Amniotic stem cell (primary cell): ENCODE results near the gene INPP5K.
"Not testable (repeated sequence)": the region's sequence is repeated elsewhere in the genome, so short reads cannot be mapped to it uniquely, and the experiment has no call there.

Source experiments
- DNase-seq: peaks from one replicate; lab custom pipeline; 2025; lab: John Stamatoyannopoulos, UW

Gene INPP5K

DNA sequence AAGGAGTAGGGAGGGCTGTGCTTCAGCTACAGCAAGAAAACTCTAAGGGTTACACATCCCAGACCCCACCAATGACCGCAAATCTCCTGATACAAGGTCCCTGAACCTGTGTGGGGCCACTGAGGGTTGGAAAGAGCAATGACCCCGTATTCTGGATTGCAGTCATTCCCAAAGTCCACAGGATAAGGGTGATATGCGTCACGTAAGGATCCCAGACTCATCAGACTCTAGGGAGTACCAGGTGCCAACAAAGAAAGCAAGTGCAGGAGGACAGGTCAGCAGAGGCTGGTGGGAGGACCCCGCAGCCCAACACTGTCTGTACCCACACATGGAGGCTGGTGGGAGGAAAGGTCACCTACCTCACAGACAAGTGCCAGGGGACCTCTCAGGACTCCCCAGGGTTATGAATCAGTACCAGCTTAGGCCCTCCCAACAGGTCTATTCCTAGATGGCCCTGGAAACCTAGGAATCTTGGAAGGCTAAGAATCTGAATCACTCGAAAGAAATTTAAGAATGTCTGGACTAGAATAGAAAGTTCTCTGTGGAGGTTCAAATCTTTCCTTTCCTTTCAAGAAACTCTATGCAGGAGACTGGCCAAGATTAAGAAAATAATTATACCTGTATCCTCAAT, 30.0 kb upstream of the INPP5K start:
- no peak for DNase-seq

DNA sequence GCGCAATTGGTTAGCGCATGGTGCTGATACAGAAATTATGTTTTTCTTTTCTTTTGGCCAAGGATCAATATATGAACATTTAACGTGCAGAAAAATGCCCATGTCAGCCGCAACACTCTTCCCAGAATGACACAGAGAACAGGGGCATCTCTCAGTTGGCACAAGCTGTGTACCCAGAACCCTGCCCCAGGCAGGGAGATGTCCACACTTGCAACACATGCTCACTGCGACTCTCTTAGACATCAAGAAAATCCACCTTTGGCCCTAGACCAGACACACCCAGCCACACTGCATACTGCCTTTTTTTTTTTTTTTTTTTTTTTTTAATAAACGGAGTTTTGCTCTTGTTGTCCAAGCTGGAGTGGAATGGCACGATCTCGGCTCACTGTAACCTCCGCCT, 29.2 kb upstream of the INPP5K start:
- no peak for DNase-seq

DNA sequence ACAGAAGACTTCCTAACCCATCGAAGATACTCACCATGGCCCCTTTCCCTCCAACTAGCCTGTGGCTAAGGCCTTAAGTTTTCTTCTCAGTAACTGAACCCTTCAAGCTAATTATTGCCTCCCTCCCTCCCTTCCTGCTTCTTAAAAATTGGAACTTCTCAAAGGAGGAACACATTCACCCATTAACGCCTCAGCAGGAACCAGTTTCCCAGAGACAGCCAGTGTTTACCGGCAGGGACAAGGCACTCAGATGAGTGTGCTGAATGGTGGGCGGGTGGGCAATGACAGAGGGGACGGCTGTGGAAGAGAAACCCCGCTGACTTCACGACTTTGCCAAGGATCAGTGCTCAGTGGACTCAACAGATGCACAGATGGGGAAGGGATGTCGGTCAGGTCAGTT, 25.9 kb upstream of the INPP5K start:
- DNase-seq: no peak

DNA sequence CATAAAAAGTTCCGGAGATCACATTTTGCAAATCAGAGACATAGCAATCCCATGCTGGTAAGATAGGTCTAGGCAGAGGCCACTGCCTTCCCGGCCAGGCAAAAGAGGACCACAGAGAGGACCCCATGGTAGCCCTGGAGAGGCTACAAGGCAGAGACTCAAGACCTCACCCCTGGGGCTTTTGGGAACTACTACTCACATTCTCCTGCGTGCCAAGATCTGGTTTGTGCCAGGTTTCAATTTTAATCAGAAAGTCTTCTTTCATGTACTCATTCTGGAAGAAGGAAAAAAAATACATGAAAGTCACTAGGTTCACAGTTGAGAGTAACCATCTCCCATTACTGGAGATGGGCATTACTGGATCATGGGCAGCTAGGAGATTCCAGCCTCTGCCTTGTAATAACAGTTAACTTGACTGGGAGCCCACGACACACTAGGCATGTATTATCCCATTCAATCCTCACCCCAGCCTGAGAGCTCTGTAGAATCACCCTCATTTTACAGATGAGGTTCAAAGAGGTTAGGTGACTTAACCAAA, 25.0 kb upstream of the INPP5K start:
- no peak for DNase-seq

DNA sequence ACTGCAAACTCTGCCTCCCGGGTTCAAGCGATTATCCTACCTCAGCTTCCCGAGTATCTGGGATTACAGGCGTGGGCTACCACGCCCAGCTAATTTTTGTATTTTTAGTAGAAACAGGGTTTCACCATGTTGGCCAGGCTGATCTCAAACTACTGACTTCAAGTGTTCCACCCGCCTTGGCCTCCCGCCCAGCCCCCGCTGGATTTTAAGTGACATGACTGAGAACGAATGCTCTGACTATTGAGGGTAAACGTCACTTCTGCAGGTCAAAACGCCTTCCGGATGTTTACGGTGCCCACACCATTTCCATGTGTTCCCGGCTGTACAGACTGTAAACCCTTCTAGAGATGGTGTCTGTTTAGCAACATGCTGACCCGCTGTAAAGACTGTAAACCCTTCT, 23.4 kb upstream of the INPP5K start:
- no peak for DNase-seq

DNA sequence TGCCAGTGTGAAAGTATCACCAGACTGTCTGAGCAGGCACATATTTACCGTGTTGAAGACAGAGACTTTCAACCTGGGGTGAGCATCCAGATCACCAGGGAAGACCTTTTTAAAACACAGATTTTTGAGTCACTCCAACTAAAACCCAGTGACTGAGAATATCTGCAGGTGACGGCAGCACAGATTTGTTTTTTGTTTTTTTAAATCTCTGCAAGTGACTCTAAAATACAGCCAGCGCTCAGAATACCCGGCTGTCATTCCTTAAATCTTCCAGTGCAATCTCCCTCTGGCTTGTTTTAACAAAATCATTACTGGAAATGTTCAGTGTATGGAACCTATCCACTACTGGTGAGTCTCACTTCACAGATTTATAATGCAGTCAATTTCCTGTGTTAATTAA, 19.3 kb upstream of the INPP5K start:
- no peak for DNase-seq

DNA sequence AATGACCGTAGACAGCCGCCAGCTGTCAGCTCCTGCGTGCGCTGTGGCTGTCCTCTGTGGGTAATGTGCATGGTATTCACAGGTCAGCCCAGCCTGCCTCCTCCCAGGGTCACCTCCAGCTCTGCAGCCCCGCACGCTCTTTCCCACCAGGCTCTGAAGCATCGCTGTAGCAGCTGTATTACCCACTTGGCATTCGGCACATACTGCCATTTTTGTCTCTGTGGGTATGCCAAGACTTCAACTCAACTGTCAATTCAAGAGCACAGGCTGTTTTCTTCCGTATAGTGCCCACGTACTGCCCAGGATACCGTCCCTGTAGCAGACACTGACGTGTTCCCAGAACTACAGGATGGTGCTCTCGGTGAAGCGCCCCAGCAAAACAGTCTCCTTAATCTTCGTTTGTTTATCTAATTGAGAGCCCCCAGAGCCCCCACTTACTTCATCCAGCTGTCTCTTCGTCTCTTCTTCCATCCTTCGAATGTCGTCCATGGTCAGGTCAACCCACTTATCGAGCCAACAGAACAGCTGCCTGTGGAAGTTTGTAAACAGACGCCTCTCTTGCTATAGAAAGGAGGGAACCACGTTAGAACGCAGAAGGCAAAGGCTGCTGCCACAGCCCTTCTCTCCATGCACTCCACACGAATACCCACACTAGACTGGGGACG, 17.4 kb upstream of the INPP5K start:
- no peak for DNase-seq

DNA sequence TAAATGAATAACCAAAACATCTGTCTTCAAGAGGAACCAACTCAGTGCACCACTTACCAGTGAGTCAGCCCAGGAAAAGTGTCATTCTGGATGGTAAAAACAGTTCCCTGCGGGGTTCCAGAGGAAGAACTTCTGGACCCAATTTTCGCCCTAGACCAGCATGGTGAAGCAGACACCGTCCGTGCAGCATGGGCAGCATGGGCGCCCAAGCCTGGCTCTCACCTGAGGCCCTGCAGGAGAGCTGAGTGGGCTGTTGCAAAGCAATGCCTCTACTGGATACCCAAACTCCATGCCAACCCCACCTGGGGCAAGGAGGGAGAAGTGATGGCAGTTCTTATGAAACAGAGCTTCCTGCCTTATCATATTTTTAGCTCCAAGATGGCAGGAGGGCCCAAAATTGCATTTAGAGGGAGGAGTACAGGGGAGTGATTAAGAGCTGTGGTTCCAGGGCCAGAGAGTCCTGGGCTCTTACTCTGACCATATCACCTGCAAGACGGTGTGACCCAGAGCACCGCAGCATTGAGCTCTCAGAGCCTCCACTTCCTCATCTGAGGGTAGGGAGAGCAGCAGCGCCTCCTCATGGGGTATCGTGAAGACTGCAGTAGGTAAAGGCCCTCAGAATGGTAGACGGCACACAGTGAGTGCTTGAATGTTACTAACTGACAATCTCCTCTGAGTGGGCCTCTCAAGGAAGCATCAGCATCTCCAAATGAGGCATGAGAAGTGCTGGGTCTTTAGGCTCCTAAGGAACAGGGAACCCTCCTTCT, 16.6 kb upstream of the INPP5K start:
- DNase-seq: no peak

DNA sequence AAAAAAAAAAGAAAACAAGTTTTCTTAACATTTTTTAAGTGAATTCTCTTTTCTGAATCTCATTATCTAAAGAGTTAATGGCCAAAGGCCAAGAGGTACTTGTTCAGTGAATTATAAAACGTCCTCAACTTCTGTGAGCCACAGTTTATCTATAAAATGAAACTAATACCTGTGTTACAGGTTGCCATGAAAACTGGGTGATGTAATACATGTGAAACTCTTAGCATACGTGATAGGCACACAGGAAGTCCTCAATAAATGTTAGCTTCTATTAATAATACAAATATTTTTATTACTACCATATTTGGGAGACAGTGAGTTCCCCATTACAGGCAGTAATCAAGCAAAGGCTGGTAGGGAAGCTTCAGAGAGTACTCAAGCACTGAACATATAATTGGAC, 13.5 kb upstream of the INPP5K start:
- DNase-seq: no peak

DNA sequence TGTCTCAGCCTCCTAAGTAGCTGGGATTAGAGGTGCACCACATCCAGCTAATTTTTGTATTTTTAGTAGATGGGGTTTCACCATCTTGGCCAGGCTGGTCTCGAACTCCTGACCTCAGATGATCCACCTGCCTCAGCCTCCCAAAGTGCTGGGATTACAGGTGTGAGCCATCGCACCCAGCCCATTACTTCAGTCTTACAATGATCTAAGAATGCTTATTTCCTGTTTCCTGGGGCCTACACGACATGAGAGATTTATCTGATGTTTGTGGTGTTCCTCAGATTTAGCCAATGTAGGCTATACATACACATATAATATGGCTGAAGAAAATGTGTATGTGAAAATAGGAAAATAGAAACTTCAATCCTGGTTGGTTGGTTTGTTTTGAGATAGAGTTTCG, 10.5 kb upstream of the INPP5K start:
- not testable (repeated sequence) for DNase-seq

DNA sequence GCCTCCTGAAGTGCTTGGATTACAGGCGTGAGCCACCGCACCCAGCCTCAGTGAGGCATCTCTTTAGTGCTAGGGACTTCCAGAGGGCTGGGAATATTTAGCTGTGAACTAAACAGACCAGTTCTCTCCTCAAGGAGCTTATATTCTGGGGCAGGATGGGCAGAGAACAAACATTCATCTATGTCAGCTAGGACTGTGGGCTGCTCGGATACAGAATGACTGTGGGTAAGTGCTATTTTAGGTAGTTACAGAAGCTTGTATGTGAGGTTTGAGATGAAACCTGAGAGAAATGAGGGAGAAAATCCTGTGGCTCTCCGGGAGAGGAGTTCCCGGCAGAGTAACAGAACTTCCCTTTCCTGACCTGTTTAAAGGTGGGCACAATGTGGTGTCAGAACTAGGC, 6.2 kb upstream of the INPP5K start:
- no peak for DNase-seq

DNA sequence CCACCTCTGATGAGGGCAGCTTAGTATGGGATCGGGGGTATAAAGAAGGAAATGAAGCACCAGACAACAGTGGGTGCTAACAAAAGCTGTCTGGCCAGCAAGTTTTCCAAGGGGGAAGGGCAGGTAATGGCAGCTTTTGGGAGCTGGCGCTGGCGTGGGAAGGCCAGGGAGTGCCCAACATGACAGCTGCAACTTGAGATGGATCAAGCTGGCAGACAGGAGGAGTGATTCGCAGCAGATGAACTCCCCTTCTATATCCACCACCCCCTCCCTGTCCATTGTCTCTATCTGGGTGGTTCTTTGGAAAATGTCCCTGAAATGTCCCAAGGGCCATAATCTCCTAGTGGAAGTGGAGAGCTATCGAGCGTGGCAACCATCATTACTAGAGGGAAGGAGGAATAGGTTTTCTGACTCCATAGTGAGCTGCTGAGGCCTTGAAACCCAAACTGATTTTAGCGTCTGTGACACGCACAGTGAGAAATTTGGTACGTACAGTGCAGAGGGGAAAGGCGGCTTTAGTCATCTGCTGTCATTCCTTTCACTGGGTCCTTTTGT, 4.8 kb upstream of the INPP5K start:
- no peak for DNase-seq

DNA sequence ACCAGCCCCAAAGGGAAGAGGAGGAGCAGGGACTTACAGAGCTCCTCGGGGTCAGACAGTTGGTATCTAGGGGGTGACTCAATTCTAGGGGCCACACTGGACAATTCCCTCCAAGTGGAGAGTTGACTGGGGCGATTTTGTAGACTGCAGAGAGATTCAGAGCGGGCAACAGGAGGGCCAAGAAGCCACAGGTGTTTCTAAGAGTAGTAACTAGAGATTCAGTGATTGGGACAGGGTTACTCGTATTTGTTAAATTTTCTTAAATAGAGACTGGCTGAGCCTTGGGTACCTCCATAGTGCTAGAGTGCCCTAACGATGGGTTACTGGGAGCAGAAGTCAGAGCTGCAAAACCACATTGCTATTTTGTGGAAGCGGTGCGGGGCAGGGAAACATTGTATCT, 3.3 kb upstream of the INPP5K start:
- no peak for DNase-seq

DNA sequence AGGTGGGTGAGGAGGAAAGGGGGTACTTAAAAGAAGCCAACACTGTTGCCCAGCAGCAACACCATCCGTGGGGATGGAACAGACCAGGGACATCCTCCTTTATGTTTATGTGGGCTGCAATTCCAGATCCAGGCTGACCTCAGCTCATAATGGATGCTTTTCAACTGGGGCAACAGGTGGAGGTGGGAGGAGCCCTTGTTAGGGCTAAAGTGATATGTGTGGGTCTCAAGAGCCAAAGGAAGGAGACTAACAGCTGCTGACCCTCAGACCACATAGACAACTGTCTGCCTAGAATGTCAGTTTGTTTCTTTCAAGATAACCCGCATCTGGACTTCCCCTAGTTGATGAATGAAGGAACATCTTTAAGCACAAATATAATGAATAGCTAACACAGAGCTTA, 2.0 kb upstream of the INPP5K start:
- DNase-seq: no peak

DNA sequence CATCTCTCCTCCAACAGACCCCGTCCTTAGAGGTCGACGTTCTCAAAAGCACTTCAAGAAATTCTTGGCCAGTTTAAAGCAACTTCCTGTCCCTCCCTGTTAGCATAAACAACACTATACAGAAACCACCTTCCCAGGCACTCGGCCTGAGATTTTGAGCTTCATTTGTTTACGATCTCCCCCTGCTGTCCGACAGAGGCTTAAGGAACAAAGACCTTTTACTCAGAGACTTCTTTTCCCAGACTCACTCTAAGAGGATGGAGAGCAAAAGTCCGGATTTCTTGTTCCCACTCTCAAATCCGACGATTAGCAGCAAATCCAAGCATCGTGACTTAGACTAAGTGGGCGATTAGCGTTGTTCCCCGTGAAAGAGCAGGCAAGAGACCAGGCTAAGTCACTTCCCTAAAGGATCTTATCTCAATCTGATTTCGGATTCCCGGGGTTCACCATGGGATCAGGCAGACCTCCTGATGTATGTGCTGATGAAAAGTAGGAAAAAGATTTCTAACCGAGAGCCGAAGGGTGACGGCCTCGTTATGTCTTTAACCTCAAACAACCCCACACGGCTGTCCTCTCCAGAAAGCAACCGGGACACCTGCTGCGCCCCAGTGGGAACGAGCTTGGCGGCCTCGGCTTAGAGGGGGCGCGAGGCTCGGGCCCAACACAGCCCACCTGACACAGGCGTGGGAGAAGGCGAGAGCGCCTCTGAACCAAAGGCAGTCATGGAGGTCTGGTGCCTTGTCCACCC, 598 bp downstream of the INPP5K start:
- peak; percentile 54 for DNase-seq

DNA sequence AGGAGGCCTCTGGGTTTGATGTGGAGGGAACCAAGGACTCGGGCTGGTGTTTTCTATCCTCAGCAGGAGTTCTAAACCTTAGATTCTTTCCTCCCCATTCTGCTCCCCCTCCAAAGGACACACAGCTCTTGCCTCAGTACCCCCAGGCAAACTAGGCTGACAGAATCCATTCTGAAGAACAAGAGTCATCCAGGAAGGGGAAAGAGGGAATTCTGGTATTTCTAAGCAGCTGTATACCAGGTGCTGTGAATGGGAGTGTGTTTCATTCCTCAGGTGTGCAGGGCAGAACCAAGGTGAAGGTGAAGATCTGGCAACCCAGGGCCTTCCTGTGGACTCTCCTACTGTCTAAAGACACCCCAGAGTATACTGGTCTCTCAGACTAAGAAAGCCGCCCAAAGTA, 4.1 kb downstream of the INPP5K start:
- DNase-seq: no peak

DNA sequence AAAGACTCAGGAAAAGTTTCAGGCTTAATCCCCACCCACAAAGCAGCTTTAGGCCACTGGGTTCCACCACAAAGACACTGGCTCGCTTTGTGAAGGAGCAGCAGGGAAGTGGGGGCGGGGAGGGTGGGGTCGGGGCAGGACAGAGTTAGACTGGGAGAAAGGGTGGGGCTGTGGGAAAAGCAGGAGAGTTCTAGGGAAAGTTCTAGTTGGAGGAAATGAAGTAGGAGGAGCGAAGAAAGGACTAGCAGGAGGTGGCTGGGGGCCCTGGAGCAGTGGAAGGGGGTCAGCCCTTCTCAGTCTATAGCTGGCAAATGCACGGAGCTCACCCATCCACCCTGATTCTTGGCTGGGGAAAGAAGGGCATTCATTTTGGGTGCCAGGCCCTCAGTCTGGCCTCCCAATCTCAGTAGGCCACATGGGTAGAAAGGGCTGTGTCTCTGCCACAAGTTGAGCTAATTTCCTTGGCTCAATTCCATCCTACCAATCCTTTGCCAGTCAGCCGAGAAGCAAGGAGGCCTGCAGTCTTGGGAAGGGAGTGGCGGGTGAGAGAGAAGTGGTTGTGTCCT, 4.6 kb downstream of the INPP5K start:
- DNase-seq: no peak

DNA sequence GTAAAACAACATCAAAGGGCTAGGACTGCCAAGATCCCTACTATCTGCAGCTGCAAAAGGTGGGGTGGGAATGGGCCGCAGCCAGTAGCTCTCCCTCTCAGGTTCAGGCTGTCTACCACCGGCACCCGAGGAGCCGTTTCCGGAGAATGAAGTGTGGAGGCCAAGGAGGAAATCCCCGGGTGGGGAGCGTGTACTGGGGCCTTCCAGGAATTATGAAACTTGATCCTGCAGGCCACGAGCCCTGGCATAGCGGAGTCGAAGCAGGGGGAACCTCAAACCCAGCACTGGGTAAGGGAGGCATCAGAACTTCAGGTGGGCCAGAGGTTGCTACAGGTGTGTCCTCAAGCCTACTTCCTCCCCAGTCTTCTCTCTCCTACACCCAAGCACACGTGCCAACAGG, 5.1 kb downstream of the INPP5K start:
- DNase-seq: no peak

DNA sequence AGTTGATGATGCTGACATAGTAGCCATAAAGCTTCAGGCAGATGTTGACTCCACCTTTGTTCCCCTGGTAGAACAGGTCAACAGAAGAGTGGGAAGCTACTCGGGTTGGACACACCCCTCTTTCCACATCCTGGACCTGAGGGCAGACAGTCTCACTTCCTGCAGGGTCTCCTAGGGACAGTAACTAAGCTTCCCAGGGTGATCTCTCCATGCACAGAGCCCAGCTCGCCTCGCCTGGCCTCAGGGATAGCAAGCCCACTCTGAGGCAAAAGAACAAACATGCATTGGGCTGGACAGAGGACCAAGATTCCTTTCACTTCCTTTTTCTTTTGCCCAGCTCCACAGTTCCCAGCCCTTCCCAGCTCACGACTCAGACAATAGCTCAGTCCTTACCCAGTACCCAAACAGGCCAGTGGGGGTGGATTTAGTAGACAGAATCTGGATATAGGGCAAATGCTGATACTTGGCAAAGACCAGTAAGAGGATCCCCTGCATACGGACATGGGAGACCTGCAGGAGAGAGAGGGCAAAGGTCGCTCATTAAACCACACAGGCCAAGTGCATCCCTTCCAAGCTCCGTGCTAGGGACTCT, 7.0 kb downstream of the INPP5K start:
- no peak for DNase-seq

DNA sequence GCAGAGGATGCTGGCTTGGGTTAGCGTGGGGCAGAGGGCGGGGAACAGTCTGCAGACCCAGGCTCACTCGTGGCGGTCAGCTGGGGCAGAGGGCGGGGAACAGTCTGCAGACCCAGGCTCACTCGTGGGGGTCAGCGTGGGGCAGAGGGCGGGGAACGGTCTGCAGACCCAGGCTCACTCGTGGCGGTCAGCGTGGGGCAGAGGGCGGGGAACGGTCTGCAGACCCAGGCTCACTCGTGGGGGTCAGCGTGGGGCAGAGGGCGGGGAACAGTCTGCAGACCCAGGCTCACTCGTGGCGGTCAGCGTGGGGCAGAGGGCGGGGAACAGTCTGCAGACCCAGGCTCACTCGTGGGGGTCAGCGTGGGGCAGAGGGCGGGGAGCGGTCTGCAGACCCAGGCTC, 7.7 kb downstream of the INPP5K start:
- DNase-seq: not testable (repeated sequence)

DNA sequence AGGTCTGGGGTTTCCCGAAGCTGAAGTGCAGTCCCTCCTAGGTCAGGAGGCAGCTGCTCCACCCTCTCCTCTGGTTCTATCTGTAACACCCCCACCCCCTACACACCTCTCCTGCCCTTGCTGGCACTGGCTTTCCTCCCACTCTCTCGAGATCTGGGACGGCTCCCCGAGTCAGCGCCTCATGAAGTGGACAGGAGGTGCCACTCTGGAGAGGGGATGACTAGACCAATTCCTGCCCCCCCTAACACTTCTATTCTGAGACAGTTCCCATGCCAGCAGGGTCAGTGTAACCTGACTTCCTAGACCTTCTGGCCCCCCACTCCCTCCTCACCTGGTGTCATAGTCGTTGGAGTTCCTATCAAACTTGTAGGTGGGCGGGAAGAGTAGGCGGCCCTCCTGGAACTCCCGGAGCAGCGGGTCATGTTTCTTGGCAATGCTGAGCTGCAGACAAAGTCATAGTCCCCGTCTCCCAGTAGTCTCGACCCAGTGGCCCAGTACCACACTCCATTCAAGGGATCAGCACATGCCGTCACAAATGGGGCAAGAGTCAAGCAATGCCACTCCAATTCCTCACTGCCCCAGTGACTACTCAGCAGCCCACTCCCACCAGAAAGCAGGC, 9.7 kb downstream of the INPP5K start:
- no peak for DNase-seq
